NCI-H1092 (cell line): ENCODE results near the gene FRAS1.
"Not testable (repeated sequence)": the region's sequence is repeated elsewhere in the genome, so short reads cannot be mapped to it uniquely, and the experiment has no call there.

ENCODE experiments used
- DNase-seq: peaks from one replicate; lab custom pipeline; 2025; lab: John Stamatoyannopoulos, UW

The FRAS1 gene

GRCh38 chr4:78058591-78059523, 1.7 kb downstream of the FRAS1 start:
- peak; percentile 30 for DNase-seq

GRCh38 chr4:78059524-78059889, 2.4 kb downstream of the FRAS1 start:
- DNase-seq = peak; percentile 66

GRCh38 chr4:78059938-78060337, 2.8 kb downstream of the FRAS1 start:
- DNase-seq = no peak

- no peak for DNase-seq
These were observed 4.9 kb downstream of the FRAS1 start for GRCh38 chr4:78061939-78062570.

- no peak for DNase-seq
These were observed 8.5 kb downstream of the FRAS1 start for GRCh38 chr4:78065508-78066192.

- DNase-seq = no peak
These were observed 11.4 kb downstream of the FRAS1 start for GRCh38 chr4:78068481-78068880.

GRCh38 chr4:78069319-78069718, 12.2 kb downstream of the FRAS1 start:
- no peak for DNase-seq

- DNase-seq = no peak
These were observed 12.7 kb downstream of the FRAS1 start for GRCh38 chr4:78069859-78070258.

GRCh38 chr4:78070731-78071282, 13.7 kb downstream of the FRAS1 start:
- DNase-seq = no peak

GRCh38 chr4:78074759-78075158, 17.6 kb downstream of the FRAS1 start:
- no peak for DNase-seq

GRCh38 chr4:78075986-78076385, 18.9 kb downstream of the FRAS1 start:
- DNase-seq = no peak

GRCh38 chr4:78078101-78078500, 21.0 kb downstream of the FRAS1 start:
- no peak for DNase-seq

- DNase-seq = peak; percentile 62
These were observed 22.8 kb downstream of the FRAS1 start for GRCh38 chr4:78079726-78080430.

- DNase-seq = no peak
These were observed 24.4 kb downstream of the FRAS1 start for GRCh38 chr4:78081541-78081940.

- no peak for DNase-seq
These were observed 25.9 kb downstream of the FRAS1 start for GRCh38 chr4:78083035-78083434.

GRCh38 chr4:78091534-78091933, 34.4 kb downstream of the FRAS1 start:
- no peak for DNase-seq

- DNase-seq = not testable (repeated sequence)
These were observed 35.2 kb downstream of the FRAS1 start for GRCh38 chr4:78092350-78092749.

- no peak for DNase-seq
These were observed 35.7 kb downstream of the FRAS1 start for GRCh38 chr4:78092850-78093249.

GRCh38 chr4:78095081-78095480, 38.0 kb downstream of the FRAS1 start:
- no peak for DNase-seq

- no peak for DNase-seq
These were observed 41.9 kb downstream of the FRAS1 start for GRCh38 chr4:78099058-78099457.

GRCh38 chr4:78100060-78100459, 42.9 kb downstream of the FRAS1 start:
- DNase-seq = no peak

- DNase-seq = no peak
These were observed 62.6 kb downstream of the FRAS1 start for GRCh38 chr4:78119698-78120097.
